ENCODE results near the gene CHRM4.

GRCh38 chr11:46410021-46410420 is 18.4 kb upstream of the CHRM4 start:
- no peak for TF ChIP-seq REST (IDR thresholded peaks at IDR 0.05; ENCODE audit: low read depth)
- TF ChIP-seq EP300 (IDR thresholded peaks at IDR 0.05; ENCODE audit: borderline replicate concordance) = no peak
- TF ChIP-seq CEBPB (IDR thresholded peaks at IDR 0.05) = no peak
- no peak for TF ChIP-seq NFIC (IDR thresholded peaks at IDR 0.05)
- no peak for TF ChIP-seq TAF1 (IDR thresholded peaks at IDR 0.05; ENCODE audit: low read depth)
- TF ChIP-seq YY1 (IDR thresholded peaks at IDR 0.05; ENCODE audit: low read depth) = no peak
- peak; percentile 18 for TF ChIP-seq RAD21 (IDR thresholded peaks at IDR 0.05; ENCODE audit: low read depth)
- no peak for TF ChIP-seq EGR1 (IDR thresholded peaks at IDR 0.05)
- no peak for TF ChIP-seq TCF12 (IDR thresholded peaks at IDR 0.05; ENCODE audit: low read depth)
- TF ChIP-seq FOXM1 (IDR thresholded peaks at IDR 0.05; ENCODE audit: borderline replicate concordance, low read depth) = no peak
- TF ChIP-seq MAX (IDR thresholded peaks at IDR 0.05) = no peak
